Testis (tissue), 2 donors: ENCODE measurements around the gene GUCY2D.

Source experiments
- CTCF ChIP-seq, 3 experiments: fragments of 450-650 bp in 2 of 3; fragments of 200-600 bp in 1 of 3; sonication (generic) in 1 of 3; IDR thresholded peaks; one replicate each; pipeline ENCODE4 v1.5.1; 2016 to 2019; ENCODE audit warnings: antibody characterized with exemption in 3 of 3, mild to moderate bottlenecking in 2 of 3, moderate library complexity in 1 of 3
- POLR2A ChIP-seq: fragments of 450-650 bp; IDR thresholded peaks from one replicate; pipeline ENCODE4 v1.6.1; 2017; ENCODE audit warnings: antibody characterized with exemption, mild to moderate bottlenecking, moderate library complexity

GRCh38 chr17:8041979-8042378 lies 39.6 kb downstream of the GUCY2D start:
- TF ChIP-seq CTCF (IDR thresholded peaks at IDR 0.05) (no peak), POLR2A (no peak)
